ENCODE data around the gene KCTD10.

GRCh38 chr12:109491671-109492070, 14.6 kb upstream of the KCTD10 start:
- TF ChIP-seq TAF1 (IDR thresholded peaks at IDR 0.05; ENCODE audit: borderline replicate concordance, low read depth, low read length) (no peak), POLR2A (IDR thresholded peaks at IDR 0.05; ENCODE audit: low read depth, low read length) (no peak), POLR2AphosphoS5 (IDR thresholded peaks at IDR 0.05; ENCODE audit: low read depth, low read length) (no peak)
